PC-9 (cell line): Measurements from ENCODE around the gene PTCD2. TPM values are rescaled to one million over a fixed set of nuclear protein-coding genes. Genes with fewer than 3 reads are reported as not detected.

Experiments
- BruUV-seq: library from RNA; stranded (reverse); fragments of 400-500 nt; replicated peaks from 2 replicates; lab custom pipeline; 2021; lab: Mats Ljungman, UMichigan
- CTCF ChIA-PET: fragments of 300-600 bp; sonication (Branson Sonifier 250); formaldehyde crosslinking; loops from one replicate; lab custom pipeline; 2022; ENCODE audit warnings: antibody characterized with exemption; lab: Charles Lee
- POLR2A ChIA-PET: fragments of 300-600 bp; sonication (Branson Sonifier 250); formaldehyde crosslinking; loops from one replicate; lab custom pipeline; 2022; ENCODE audit warnings: antibody characterized with exemption; ENCODE audit not compliant: unreplicated experiment; lab: Charles Lee
- DNase-seq, 2 experiments: peaks; one replicate each; pipeline versions ENCODE4 v3.0.0 to v3.0.0-alpha.2; 2015 to 2022; ENCODE audit warnings: mixed read lengths in 1 of 2
- H2AFZ ChIP-seq: fragments of 200-600 bp; sonication (generic); 2 replicates; pipeline ENCODE4 v1.8.1; 2017; ENCODE audit warnings: antibody characterized with exemption
- H3F3A ChIP-seq: fragments of 200-600 bp; sonication (generic); 2 replicates; pipeline ENCODE4 v1.8.1; 2017; ENCODE audit warnings: antibody characterized with exemption, mild to moderate bottlenecking, low read depth; ENCODE audit not compliant: insufficient read depth
- H3K27ac ChIP-seq: fragments of 200-600 bp; sonication (generic); 2 replicates; pipeline ENCODE4 v1.6.1; 2016; ENCODE audit warnings: mixed run types
- H3K27me3 ChIP-seq: fragments of 200-600 bp; sonication (generic); 2 replicates; pipeline ENCODE4 v1.6.1; 2016; ENCODE audit warnings: low read depth, mixed run types; ENCODE audit not compliant: insufficient read depth
- H3K36me3 ChIP-seq: fragments of 200-600 bp; sonication (generic); 2 replicates; pipeline ENCODE4 v1.6.1; 2016; ENCODE audit warnings: low read depth, mixed run types
- H3K4me1 ChIP-seq: fragments of 200-600 bp; sonication (generic); replicated peaks from 2 replicates; pipeline ENCODE4 v1.6.1; 2016; ENCODE audit warnings: mixed run types; ENCODE audit not compliant: insufficient read depth
- H3K4me2 ChIP-seq: fragments of 200-600 bp; sonication (generic); 2 replicates; pipeline ENCODE4 v1.6.1; 2017; ENCODE audit warnings: mixed run types
- H3K4me3 ChIP-seq: fragments of 200-600 bp; sonication (generic); 2 replicates; pipeline ENCODE4 v1.6.1; 2016; ENCODE audit warnings: mixed run types
- H3K79me2 ChIP-seq: fragments of 200-600 bp; sonication (generic); 2 replicates; pipeline ENCODE4 v1.6.1; 2017; ENCODE audit warnings: low read depth, mixed run types
- H3K9me2 ChIP-seq: fragments of 200-600 bp; sonication (generic); 2 replicates; pipeline ENCODE4 v1.8.1; 2017; ENCODE audit warnings: mild to moderate bottlenecking; ENCODE audit not compliant: insufficient read depth
- H3K9me3 ChIP-seq: fragments of 200-600 bp; sonication (generic); 2 replicates; pipeline ENCODE4 v1.8.1; 2016; ENCODE audit warnings: low read depth; ENCODE audit not compliant: insufficient read depth
- H4K20me1 ChIP-seq: fragments of 200-600 bp; sonication (generic); 2 replicates; pipeline ENCODE4 v1.8.1; 2017; ENCODE audit not compliant: insufficient read depth
- CTCF ChIP-seq: fragments of 200-600 bp; sonication (generic); conservative IDR thresholded peaks from 2 replicates; pipeline ENCODE4 v1.6.1; 2017; ENCODE audit warnings: mixed run types, antibody characterized with exemption, mild to moderate bottlenecking, moderate library complexity
- EZH2 ChIP-seq: fragments of 200-600 bp; sonication (generic); IDR thresholded peaks from 2 replicates; pipeline ENCODE4 v1.8.0; 2017; ENCODE audit warnings: antibody characterized with exemption, low read depth
- intact Hi-C: fragments of 100-400 bp; cut with micrococcal nuclease; formaldehyde crosslinking; loops from one replicate; pipeline ENCODE4 v1.10.0; 2022; ENCODE audit not compliant: unreplicated experiment
- total RNA-seq: library from RNA; stranded (reverse); gene quantifications from 2 replicates; pipeline ENCODE4 v1.2.3, GENCODE V29; 2021

The PTCD2 gene
- total RNA-seq, 1 experiment from 2014 or later = 15.5 TPM

GRCh38 chr5:72387985-72388384, 67.8 kb downstream of the PTCD2 start:
- Histone ChIP-seq H3K36me3 (no peaks in the 10 kb centered on the region), H3F3A (peaks cover 23% of the 10 kb centered on the region; the same call in 1 of the 2 replicates), H2AFZ (0 out of 2 replicates have a peak overlapping the region, but pooled peaks have one; percentile 21), H3K4me1 (peaks cover 51% of the 10 kb centered on the region), H3K27me3 (no peaks in the 10 kb centered on the region), H3K79me2 (no peaks in the 10 kb centered on the region), H3K4me3 (no peak overlapping the region), H3K27ac (peak overlapping the region; percentile 93), H3K9me2 (no peaks in the 10 kb centered on the region), H3K9me3 (no peaks in the 10 kb centered on the region), H4K20me1 (no peaks in the 10 kb centered on the region), H3K4me2 (peak overlapping the region; percentile 37)
- TF ChIP-seq EZH2 = no peak
- TF ChIP-seq CTCF = no peak
- ChIA-PET CTCF (interaction anchor here (1.1 kb wide), 1 partner anchor 136 kb away, joined by 4 read pairs; no protein-coding TSS in a partner anchor), POLR2A (interaction anchor here (0.6 to 0.8 kb wide), 5 partner anchors 8 to 515 kb away, joined by 3 to 10 read pairs (median 4); no protein-coding TSS in a partner anchor)
- DNase-seq = peak; percentile 20 to 84
- no TSS peak for BruUV-seq
- intact Hi-C loops = no loop called here

GRCh38 chr5:72388646-72389045, 68.5 kb downstream of the PTCD2 start:
- no peak for DNase-seq
- BruUV-seq = no TSS peak
- ChIA-PET POLR2A (interaction anchor here (0.6 kb wide), 1 partner anchor 80 kb away, joined by 3 read pairs; no protein-coding TSS in a partner anchor), CTCF (no interaction called here)
- H3K4me3 ChIP-seq = no peak overlapping the region
- H3F3A ChIP-seq = peaks cover 25% of the 10 kb centered on the region; the same call in 1 of the 2 replicates
- intact Hi-C loops = no loop called here
- TF ChIP-seq CTCF (no peak), EZH2 (no peak)
- peak overlapping the region; percentile 21; the same call in 1 of the 2 replicates for H2AFZ ChIP-seq
- no peaks in the 10 kb centered on the region for H3K9me2 ChIP-seq
- no peaks in the 10 kb centered on the region for H4K20me1 ChIP-seq
- H3K4me1 ChIP-seq = peaks cover 54% of the 10 kb centered on the region
- no peaks in the 10 kb centered on the region for H3K79me2 ChIP-seq
- no peaks in the 10 kb centered on the region for H3K9me3 ChIP-seq
- H3K27me3 ChIP-seq = no peaks in the 10 kb centered on the region
- no peaks in the 10 kb centered on the region for H3K36me3 ChIP-seq
- H3K4me2 ChIP-seq = peak overlapping the region; percentile 37
- H3K27ac ChIP-seq = peak overlapping the region; percentile 93

- Histone ChIP-seq H3K9me2 (no peaks in the 10 kb centered on the region), H3K36me3 (no peaks in the 10 kb centered on the region), H3K4me1 (peaks cover 55% of the 10 kb centered on the region), H3K4me3 (no peak overlapping the region), H3K9me3 (no peaks in the 10 kb centered on the region), H3K27me3 (no peaks in the 10 kb centered on the region), H3K79me2 (no peaks in the 10 kb centered on the region), H2AFZ (no peak overlapping the region), H3K27ac (no peak overlapping the region), H4K20me1 (no peaks in the 10 kb centered on the region), H3F3A (peaks cover 25% of the 10 kb centered on the region; the same call in 1 of the 2 replicates), H3K4me2 (0 out of 2 replicates have a peak overlapping the region, but pooled peaks have one; percentile 8)
- POLR2A ChIA-PET = interaction anchor here (0.6 to 0.7 kb wide), 4 partner anchors 13 to 133 kb away, joined by 3 to 19 read pairs (median 8); no protein-coding TSS in a partner anchor
- CTCF ChIA-PET = interaction anchor here (0.5 kb wide), 1 partner anchor 133 kb away, joined by 3 read pairs; no protein-coding TSS in a partner anchor
- no TSS peak for BruUV-seq
- intact Hi-C loops = no loop called here
- TF ChIP-seq CTCF (no peak), EZH2 (no peak)
- DNase-seq = peak in 1 of 2 experiments; percentile 49
These were observed 70.7 kb downstream of the PTCD2 start for GRCh38 chr5:72390836-72391235.
